SK-N-SH treated with all-trans-retinoic acid at 6 μM for 48 hours (cell line): ENCODE results near the gene KRTAP2-4.

Experiments
- ATAC-seq: fragments of 200-7000 bp; cut with Tn5 transposase; 3 replicates; pipeline ENCODE4 v1.9.1; 2020; ENCODE audit warnings: mild to moderate bottlenecking, moderate library complexity
- BACH2 ChIP-seq: fragments of 250-450 bp; sonication (Bioruptor Pico); IDR thresholded peaks from 2 replicates; pipeline ENCODE4 v1.9.0; 2021; ENCODE audit warnings: mild to moderate bottlenecking, borderline replicate concordance
- CREB5 ChIP-seq: fragments of 250-450 bp; sonication (Bioruptor Pico); IDR thresholded peaks from 2 replicates; pipeline ENCODE4 v1.5.1; 2020; ENCODE audit warnings: low read depth, mild to moderate bottlenecking, moderate library complexity
- CSDC2 ChIP-seq: fragments of 250-450 bp; sonication (Bioruptor Pico); IDR thresholded peaks from 2 replicates; pipeline ENCODE4 v1.5.0; 2020; ENCODE audit warnings: mild to moderate bottlenecking, moderate library complexity
- CSRNP3 ChIP-seq: fragments of 250-450 bp; sonication (Bioruptor Pico); IDR thresholded peaks from 2 replicates; pipeline ENCODE4 v1.5.1; 2021; ENCODE audit warnings: mild to moderate bottlenecking, moderate library complexity
- ESRRG ChIP-seq: fragments of 250-450 bp; sonication (Bioruptor Pico); IDR thresholded peaks from 2 replicates; pipeline ENCODE4 v1.6.1; 2021; ENCODE audit warnings: mild to moderate bottlenecking
- GLIS3 ChIP-seq: fragments of 250-450 bp; sonication (Bioruptor Pico); IDR thresholded peaks from 2 replicates; pipeline ENCODE4 v1.5.0; 2020; ENCODE audit warnings: mild to moderate bottlenecking, moderate library complexity
- OSR1 ChIP-seq: fragments of 250-450 bp; sonication (Bioruptor Pico); IDR thresholded peaks from 2 replicates; pipeline ENCODE4 v1.8.0; 2022; ENCODE audit warnings: moderate library complexity, mild to moderate bottlenecking, inconsistent platforms
- PATZ1 ChIP-seq: fragments of 250-450 bp; sonication (Bioruptor Pico); IDR thresholded peaks from 2 replicates; pipeline ENCODE4 v1.8.0; 2020; ENCODE audit warnings: mild to moderate bottlenecking, moderate library complexity, borderline replicate concordance
- POU6F1 ChIP-seq: fragments of 250-450 bp; sonication (Bioruptor Pico); IDR thresholded peaks from 2 replicates; pipeline ENCODE4 v1.8.0; 2021; ENCODE audit warnings: low read depth, mild to moderate bottlenecking, moderate library complexity, borderline replicate concordance
- SNAI2 ChIP-seq: fragments of 250-450 bp; sonication (Bioruptor Pico); IDR thresholded peaks from 2 replicates; pipeline ENCODE4 v1.5.0; 2020; ENCODE audit warnings: mild to moderate bottlenecking, moderate library complexity
- TCF4 ChIP-seq: fragments of 250-450 bp; sonication (Bioruptor Pico); IDR thresholded peaks from 2 replicates; pipeline ENCODE4 v1.8.0; 2021; ENCODE audit warnings: mild to moderate bottlenecking, moderate library complexity, borderline replicate concordance
- TOX ChIP-seq: fragments of 250-450 bp; sonication (Bioruptor Pico); IDR thresholded peaks from 2 replicates; pipeline ENCODE4 v1.8.0; 2021; ENCODE audit warnings: mild to moderate bottlenecking, moderate library complexity, borderline replicate concordance
- TSHZ2 ChIP-seq: fragments of 250-450 bp; sonication (Bioruptor Pico); IDR thresholded peaks from 2 replicates; pipeline ENCODE4 v1.5.0; 2020; ENCODE audit warnings: mild to moderate bottlenecking, moderate library complexity
- ZC3H10 ChIP-seq: fragments of 250-450 bp; sonication (Bioruptor Pico); IDR thresholded peaks from 2 replicates; pipeline ENCODE4 v1.5.1; 2021; ENCODE audit warnings: mild to moderate bottlenecking, moderate library complexity
- ZNF565 ChIP-seq: fragments of 450-650 bp; formaldehyde crosslinking; conservative IDR thresholded peaks from 2 replicates; pipeline ENCODE4 v1.5.0; 2020; ENCODE audit warnings: low read depth, mild to moderate bottlenecking, moderate library complexity
- ZNF70 ChIP-seq: fragments of 450-650 bp; formaldehyde crosslinking; IDR thresholded peaks from 2 replicates; pipeline ENCODE4 v1.5.0; 2020; ENCODE audit warnings: mild to moderate bottlenecking, moderate library complexity
- ZNF8 ChIP-seq: fragments of 450-650 bp; formaldehyde crosslinking; IDR thresholded peaks from 2 replicates; pipeline ENCODE4 v1.5.0; 2020; ENCODE audit warnings: mild to moderate bottlenecking, moderate library complexity

Gene KRTAP2-4

GRCh38 chr17:41015454-41015853 is 50.2 kb downstream of the KRTAP2-4 start:
- ATAC-seq, result no peak
- TF ChIP-seq TOX (CRISPR knock-in tag) (no peak), ESRRG (no peak), POU6F1 (CRISPR knock-in tag) (no peak), GLIS3 (no peak), PATZ1 (CRISPR knock-in tag) (no peak), CSRNP3 (CRISPR knock-in tag) (no peak), CSDC2 (CRISPR knock-in tag) (no peak), SNAI2 (CRISPR knock-in tag) (no peak), BACH2 (CRISPR knock-in tag) (no peak), ZC3H10 (CRISPR knock-in tag) (no peak), TCF4 (CRISPR knock-in tag) (no peak), ZNF8 (CRISPR knock-in tag) (no peak), OSR1 (no peak), TSHZ2 (CRISPR knock-in tag) (no peak), ZNF70 (no peak), ZNF565 (CRISPR knock-in tag) (no peak), CREB5 (CRISPR knock-in tag) (no peak)
